Lung (tissue), 12 donors: ENCODE data around the gene MCTP2. TPM values are rescaled to one million over a fixed set of nuclear protein-coding genes. Genes with fewer than 3 reads are reported as not detected.
"Not testable (repeated sequence)": the region's sequence is repeated elsewhere in the genome, so short reads cannot be mapped to it uniquely, and the experiment has no call there.

Experiments used
- ATAC-seq: fragments of 200-7000 bp; cut with Tn5 transposase; one replicate; pipeline ENCODE4 v1.9.1; 2020; ENCODE audit warnings: moderate number of reproducible peaks; ENCODE audit not compliant: insufficient read depth, low FRiP score
- DNase-seq, 3 donors: peaks; one replicate each; pipeline ENCODE4 v3.0.0-alpha.2; 2013 to 2017
- H3K27ac ChIP-seq, 2 donors: one replicate each; pipeline ENCODE4 v1.5.1; 2013; ENCODE audit warnings: mild to moderate bottlenecking in 2 of 2, moderate library complexity in 2 of 2, control low read depth in 1 of 2, inconsistent platforms in 1 of 2, low read depth in 1 of 2, low read length in 1 of 2
- H3K27me3 ChIP-seq, 3 donors: one replicate each; pipeline ENCODE4 v1.5.1; 2013; ENCODE audit warnings: low read length in 2 of 3; ENCODE audit not compliant: control insufficient read depth in 3 of 3, insufficient read depth in 3 of 3
- H3K36me3 ChIP-seq, 4 donors: one replicate each; pipeline ENCODE4 v1.5.1; 2013; ENCODE audit warnings: low read length in 4 of 4, mild to moderate bottlenecking in 1 of 4, moderate library complexity in 1 of 4; ENCODE audit not compliant: control insufficient read depth in 4 of 4, insufficient read depth in 4 of 4
- H3K4me1 ChIP-seq, 5 donors: one replicate each; pipeline ENCODE4 v1.5.1; 2013; ENCODE audit warnings: low read length in 5 of 5, mild to moderate bottlenecking in 2 of 5, moderate library complexity in 1 of 5; ENCODE audit not compliant: control insufficient read depth in 5 of 5, insufficient read depth in 5 of 5
- H3K4me3 ChIP-seq: one replicate; pipeline ENCODE4 v1.5.1; 2013; ENCODE audit warnings: mild to moderate bottlenecking, control low read depth, moderate library complexity
- H3K9ac ChIP-seq, 2 donors: one replicate each; pipeline ENCODE4 v1.5.1; 2013; ENCODE audit warnings: low read length in 2 of 2, control low read depth in 1 of 2; ENCODE audit not compliant: insufficient read depth in 1 of 2
- H3K9me3 ChIP-seq, 4 donors: one replicate each; pipeline ENCODE4 v1.5.1; 2013; ENCODE audit warnings: low read length in 3 of 4, mild to moderate bottlenecking in 1 of 4, moderate library complexity in 1 of 4; ENCODE audit not compliant: control insufficient read depth in 4 of 4, insufficient read depth in 3 of 4
- WGBS, 2 donors: extraction: QIAGEN DNeasy Blood & Tissue Kit; methylation state at CpG; one replicate each; pipeline ENCODE4 v1.1.7; 2013; 5-methylcytosine and 5-hydroxymethylcytosine counted together
- polyA plus RNA-seq, 2 donors: library from polyadenylated mRNA; stranded (reverse); fragments of 200-250 nt; gene quantifications; one replicate each; pipeline ENCODE4 v1.2.1, GENCODE V29; 2013
- total RNA-seq, 2 donors: library from RNA; depleted of rRNA in 1 of 2; stranded (reverse); fragments of >200 nt in 1 of 2; gene quantifications; one replicate each; pipeline ENCODE4 v1.2.1, GENCODE V29; 2014 to 2021
- TF ChIP-seq, protein P1 (sequence below): IDR thresholded peaks from 2 replicates; pipeline ENCODE4 v1.5.1; 2012; ENCODE audit warnings: mild to moderate bottlenecking; ENCODE audit errors: control extremely low read depth, extremely low read depth
- donor health status: control.
- donor health status: control.
- donor health status: Bipolar disorder and iron deficiency.
- donor health status: healthy.
- donor health status: DM: yes; HTN: yes; CAD: no.

The MCTP2 gene
- total and polyA plus RNA-seq, 4 donors, result 3.5 to 92.5 (median 30.2) TPM

DNA sequence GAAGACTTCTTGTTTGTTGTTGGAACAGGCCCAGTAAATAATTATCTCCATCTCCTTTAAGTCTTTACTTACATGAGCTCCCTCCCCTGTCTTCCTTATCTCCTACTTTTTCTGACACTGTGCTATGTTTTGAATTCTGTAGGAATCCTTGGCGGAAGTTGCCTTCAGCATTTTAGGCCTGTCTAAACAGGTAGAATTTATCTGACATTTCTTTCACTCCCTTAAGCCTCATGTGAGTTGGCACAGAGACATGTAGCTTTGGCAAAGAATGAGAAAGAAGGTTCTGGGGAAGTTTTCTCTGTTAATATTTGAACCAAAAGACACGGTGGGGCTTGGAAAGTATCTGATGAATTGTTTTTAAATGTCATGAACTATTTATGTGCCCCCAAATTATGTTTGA, 8.1 kb downstream of the MCTP2 start:
- Histone ChIP-seq H3K36me3 (peaks cover 0 to 1% (median 0%) of the 10 kb centered on the region in 4 donors), H3K9me3 (peaks cover 0 to 6% (median 1%) of the 10 kb centered on the region in 4 donors), H3K9ac (no peak overlapping the region), H3K4me1 (peaks cover 0 to 5% (median 1%) of the 10 kb centered on the region in 5 donors), H3K4me3 (no peak overlapping the region), H3K27ac (no peak overlapping the region), H3K27me3 (no peaks in the 10 kb centered on the region)
- TF ChIP-seq, protein P1, sequence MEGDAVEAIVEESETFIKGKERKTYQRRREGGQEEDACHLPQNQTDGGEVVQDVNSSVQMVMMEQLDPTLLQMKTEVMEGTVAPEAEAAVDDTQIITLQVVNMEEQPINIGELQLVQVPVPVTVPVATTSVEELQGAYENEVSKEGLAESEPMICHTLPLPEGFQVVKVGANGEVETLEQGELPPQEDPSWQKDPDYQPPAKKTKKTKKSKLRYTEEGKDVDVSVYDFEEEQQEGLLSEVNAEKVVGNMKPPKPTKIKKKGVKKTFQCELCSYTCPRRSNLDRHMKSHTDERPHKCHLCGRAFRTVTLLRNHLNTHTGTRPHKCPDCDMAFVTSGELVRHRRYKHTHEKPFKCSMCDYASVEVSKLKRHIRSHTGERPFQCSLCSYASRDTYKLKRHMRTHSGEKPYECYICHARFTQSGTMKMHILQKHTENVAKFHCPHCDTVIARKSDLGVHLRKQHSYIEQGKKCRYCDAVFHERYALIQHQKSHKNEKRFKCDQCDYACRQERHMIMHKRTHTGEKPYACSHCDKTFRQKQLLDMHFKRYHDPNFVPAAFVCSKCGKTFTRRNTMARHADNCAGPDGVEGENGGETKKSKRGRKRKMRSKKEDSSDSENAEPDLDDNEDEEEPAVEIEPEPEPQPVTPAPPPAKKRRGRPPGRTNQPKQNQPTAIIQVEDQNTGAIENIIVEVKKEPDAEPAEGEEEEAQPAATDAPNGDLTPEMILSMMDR, result no peak
- WGBS, 2 donors, result 43 to 46% methylated on average over 2 of the region's 2 CpGs
- ATAC-seq, result no peak
- DNase-seq, result no peak

DNA sequence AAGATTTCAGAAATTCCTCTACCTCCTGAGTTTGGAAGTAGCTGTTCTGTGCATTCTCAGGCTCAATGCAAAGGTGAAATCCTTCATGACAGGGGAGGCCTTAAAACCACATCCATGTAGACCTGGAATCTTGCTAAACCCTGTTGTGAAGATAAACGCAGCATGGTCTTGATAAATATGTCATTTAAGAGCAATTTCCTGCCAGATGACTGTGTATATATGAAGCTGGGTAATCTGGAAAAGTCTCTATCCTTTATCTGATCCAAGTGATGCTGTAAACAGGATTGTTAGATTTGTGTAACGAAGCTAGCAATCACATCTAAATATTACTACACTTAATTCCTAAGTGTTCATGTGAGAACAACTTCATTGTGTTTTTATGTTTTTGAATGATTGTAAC, 9.1 kb downstream of the MCTP2 start:
- Histone ChIP-seq H3K27me3 (no peaks in the 10 kb centered on the region), H3K4me3 (no peak overlapping the region), H3K9ac (no peak overlapping the region), H3K9me3 (peaks cover 0 to 6% (median 1%) of the 10 kb centered on the region in 4 donors), H3K4me1 (peaks cover 0 to 2% (median 0%) of the 10 kb centered on the region in 5 donors), H3K36me3 (peaks cover 0 to 1% (median 0%) of the 10 kb centered on the region in 4 donors), H3K27ac (no peak overlapping the region)
- DNase-seq, result no peak
- TF ChIP-seq, protein P1, result no peak
- WGBS, 2 donors, result 47 to 55% methylated on average over 2 of the region's 2 CpGs
- no peak for ATAC-seq

- no peak overlapping the region for H3K9ac ChIP-seq
- H3K36me3 ChIP-seq, result peaks cover 0 to 1% (median 0%) of the 10 kb centered on the region in 4 donors
- TF ChIP-seq, protein P1, result no peak
- WGBS, 2 donors, result 91 to 95% methylated on average over 2 of the region's 2 CpGs
- no peak overlapping the region for H3K4me3 ChIP-seq
- no peak for DNase-seq
- H3K4me1 ChIP-seq, result peaks cover 0 to 3% (median 0%) of the 10 kb centered on the region in 5 donors
- no peak for ATAC-seq
- peaks cover 0 to 6% (median 1%) of the 10 kb centered on the region in 4 donors for H3K9me3 ChIP-seq
- H3K27me3 ChIP-seq, result no peaks in the 10 kb centered on the region
- peak overlapping the region in 1 of 2 donors; percentile 22 for H3K27ac ChIP-seq
These were observed 10.9 kb downstream of the MCTP2 start for GRCh38 chr15:94242257-94242656.

- not testable (repeated sequence) for H3K4me1 ChIP-seq, H3K9ac ChIP-seq, H3K27ac ChIP-seq, DNase-seq, H3K9me3 ChIP-seq, H3K27me3 ChIP-seq, H3K36me3 ChIP-seq, ATAC-seq, H3K4me3 ChIP-seq
- WGBS, 2 donors, result 98% methylated on average over 33 of the region's 33 CpGs
These were observed 11.6 kb downstream of the MCTP2 start for GRCh38 chr15:94243003-94243402.
